Smooth muscle cell (in vitro differentiated cells): Measurements from ENCODE around the gene POU3F2. TPM values are rescaled to one million over a fixed set of nuclear protein-coding genes. Genes with fewer than 3 reads are reported as not detected.

Source experiments
- DNase-seq: peaks from one replicate; lab custom pipeline; 2025; ENCODE audit not compliant: unreplicated experiment; lab: John Stamatoyannopoulos, UW
- H2AFZ ChIP-seq: fragments of 200-600 bp; sonication (generic); 2 replicates; pipeline ENCODE4 v1.6.0; 2016; ENCODE audit warnings: antibody characterized with exemption, low read depth, mild to moderate bottlenecking
- H3F3A ChIP-seq: fragments of 200-600 bp; sonication (generic); 2 replicates; pipeline ENCODE4 v1.6.0; 2017; ENCODE audit warnings: antibody characterized with exemption, low read depth
- H3K27ac ChIP-seq: fragments of 200-600 bp; sonication (generic); 2 replicates; pipeline ENCODE4 v1.5.1; 2016; ENCODE audit warnings: low read depth, mild to moderate bottlenecking
- H3K27me3 ChIP-seq: fragments of 200-600 bp; sonication (generic); 2 replicates; pipeline ENCODE4 v1.6.1; 2016; ENCODE audit warnings: low read depth, mild to moderate bottlenecking
- H3K36me3 ChIP-seq: fragments of 200-600 bp; sonication (generic); 2 replicates; pipeline ENCODE4 v1.5.1; 2016; ENCODE audit warnings: low read depth
- H3K4me1 ChIP-seq: fragments of 200-600 bp; sonication (generic); 2 replicates; pipeline ENCODE4 v1.5.1; 2016; ENCODE audit warnings: low read depth
- H3K4me2 ChIP-seq: fragments of 200-600 bp; sonication (generic); 2 replicates; pipeline ENCODE4 v1.6.0; 2016; ENCODE audit warnings: mild to moderate bottlenecking
- H3K4me3 ChIP-seq: fragments of 200-600 bp; sonication (generic); 2 replicates; pipeline ENCODE4 v1.5.1; 2016; ENCODE audit warnings: mild to moderate bottlenecking
- H3K79me2 ChIP-seq: fragments of 200-600 bp; sonication (generic); 2 replicates; pipeline ENCODE4 v1.6.0; 2016; ENCODE audit warnings: low read depth, mild to moderate bottlenecking
- H3K9ac ChIP-seq: fragments of 200-600 bp; sonication (generic); 2 replicates; pipeline ENCODE4 v1.6.0; 2016; ENCODE audit warnings: low read depth
- H3K9me3 ChIP-seq: fragments of 200-600 bp; sonication (generic); replicated peaks from 2 replicates; pipeline ENCODE4 v1.5.1; 2016; ENCODE audit warnings: low read depth
- H4K20me1 ChIP-seq: fragments of 200-600 bp; sonication (generic); 2 replicates; pipeline ENCODE4 v1.6.0; 2016; ENCODE audit warnings: low read depth
- WGBS: methylation state at CpG from one replicate; pipeline ENCODE4 v1.1.7; 2016; ENCODE audit warnings: low lambda C conversion rate; 5-methylcytosine and 5-hydroxymethylcytosine counted together
- polyA plus RNA-seq: library from polyadenylated mRNA; unstranded; fragments of >200 nt; fragmentation: Nextera tagmentation; extraction: Ambion mirVana; gene quantifications from 2 replicates; pipeline ENCODE4 v1.2.1, GENCODE V29; 2016
- total RNA-seq: library from RNA; depleted of rRNA; stranded (reverse); fragments of >200 nt; gene quantifications from 2 replicates; pipeline ENCODE4 v1.2.3, GENCODE V29; 2014
- TF ChIP-seq, protein P1 (sequence below): fragments of 200-600 bp; sonication (generic); IDR thresholded peaks from 2 replicates; pipeline ENCODE4 v1.5.1; 2017; ENCODE audit warnings: borderline replicate concordance, mild to moderate bottlenecking, antibody characterized with exemption; ENCODE audit not compliant: insufficient read depth, poor library complexity, severe bottlenecking

POU3F2 gene
- total and polyA plus RNA-seq, 2 experiments from 2014 or later, result not detected

DNA sequence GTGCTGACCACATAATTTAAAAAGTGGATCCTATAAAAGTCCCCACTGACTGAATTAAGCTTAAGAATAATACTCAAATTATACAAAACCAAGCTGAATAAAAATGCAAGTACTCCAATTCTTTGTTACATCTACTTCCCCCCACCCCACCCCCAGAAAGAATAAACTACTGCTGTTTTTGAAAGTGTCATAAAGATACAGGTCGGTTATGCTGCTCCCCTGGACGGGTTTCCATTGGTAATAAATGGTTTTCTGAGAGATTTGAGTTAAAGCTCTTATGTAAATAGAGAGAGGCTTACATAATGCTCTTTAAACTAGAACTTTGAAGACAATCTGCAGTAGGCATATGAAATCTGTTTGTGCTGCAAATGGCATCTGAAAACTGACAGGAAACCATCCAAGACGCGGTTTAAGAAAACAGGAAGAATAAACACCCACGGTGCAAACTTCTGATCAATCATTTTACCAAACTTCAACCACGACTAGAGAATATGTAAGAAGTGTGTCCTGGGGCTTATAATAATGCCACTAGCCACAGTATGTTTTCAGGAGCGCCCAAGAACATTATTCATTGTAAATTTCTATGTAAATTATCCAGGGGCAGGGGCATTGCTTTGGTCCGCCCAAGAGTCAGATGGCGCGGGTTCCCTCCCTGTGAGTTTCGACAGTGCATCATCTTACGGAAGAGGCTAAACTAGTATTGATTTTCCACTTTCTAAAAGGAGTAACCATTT lies 10.8 kb upstream of the POU3F2 start:
- Histone ChIP-seq H3K9me3 (no peaks in the 10 kb centered on the region), H3K27me3 (peaks cover 77% of the 10 kb centered on the region), H4K20me1 (no peaks in the 10 kb centered on the region), H3K4me2 (peak overlapping the region; percentile 87), H3K36me3 (no peaks in the 10 kb centered on the region), H3K9ac (no peak overlapping the region), H3K4me3 (peak overlapping the region; percentile 47), H3K27ac (no peak overlapping the region), H3K4me1 (peaks cover 33% of the 10 kb centered on the region), H2AFZ (peak overlapping the region; percentile 72), H3F3A (no peaks in the 10 kb centered on the region), H3K79me2 (no peaks in the 10 kb centered on the region)
- 1% methylated on average over 12 of the region's 12 CpGs for WGBS
- DNase-seq, result no peak
- TF ChIP-seq, protein P1, sequence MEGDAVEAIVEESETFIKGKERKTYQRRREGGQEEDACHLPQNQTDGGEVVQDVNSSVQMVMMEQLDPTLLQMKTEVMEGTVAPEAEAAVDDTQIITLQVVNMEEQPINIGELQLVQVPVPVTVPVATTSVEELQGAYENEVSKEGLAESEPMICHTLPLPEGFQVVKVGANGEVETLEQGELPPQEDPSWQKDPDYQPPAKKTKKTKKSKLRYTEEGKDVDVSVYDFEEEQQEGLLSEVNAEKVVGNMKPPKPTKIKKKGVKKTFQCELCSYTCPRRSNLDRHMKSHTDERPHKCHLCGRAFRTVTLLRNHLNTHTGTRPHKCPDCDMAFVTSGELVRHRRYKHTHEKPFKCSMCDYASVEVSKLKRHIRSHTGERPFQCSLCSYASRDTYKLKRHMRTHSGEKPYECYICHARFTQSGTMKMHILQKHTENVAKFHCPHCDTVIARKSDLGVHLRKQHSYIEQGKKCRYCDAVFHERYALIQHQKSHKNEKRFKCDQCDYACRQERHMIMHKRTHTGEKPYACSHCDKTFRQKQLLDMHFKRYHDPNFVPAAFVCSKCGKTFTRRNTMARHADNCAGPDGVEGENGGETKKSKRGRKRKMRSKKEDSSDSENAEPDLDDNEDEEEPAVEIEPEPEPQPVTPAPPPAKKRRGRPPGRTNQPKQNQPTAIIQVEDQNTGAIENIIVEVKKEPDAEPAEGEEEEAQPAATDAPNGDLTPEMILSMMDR, result no peak

DNA sequence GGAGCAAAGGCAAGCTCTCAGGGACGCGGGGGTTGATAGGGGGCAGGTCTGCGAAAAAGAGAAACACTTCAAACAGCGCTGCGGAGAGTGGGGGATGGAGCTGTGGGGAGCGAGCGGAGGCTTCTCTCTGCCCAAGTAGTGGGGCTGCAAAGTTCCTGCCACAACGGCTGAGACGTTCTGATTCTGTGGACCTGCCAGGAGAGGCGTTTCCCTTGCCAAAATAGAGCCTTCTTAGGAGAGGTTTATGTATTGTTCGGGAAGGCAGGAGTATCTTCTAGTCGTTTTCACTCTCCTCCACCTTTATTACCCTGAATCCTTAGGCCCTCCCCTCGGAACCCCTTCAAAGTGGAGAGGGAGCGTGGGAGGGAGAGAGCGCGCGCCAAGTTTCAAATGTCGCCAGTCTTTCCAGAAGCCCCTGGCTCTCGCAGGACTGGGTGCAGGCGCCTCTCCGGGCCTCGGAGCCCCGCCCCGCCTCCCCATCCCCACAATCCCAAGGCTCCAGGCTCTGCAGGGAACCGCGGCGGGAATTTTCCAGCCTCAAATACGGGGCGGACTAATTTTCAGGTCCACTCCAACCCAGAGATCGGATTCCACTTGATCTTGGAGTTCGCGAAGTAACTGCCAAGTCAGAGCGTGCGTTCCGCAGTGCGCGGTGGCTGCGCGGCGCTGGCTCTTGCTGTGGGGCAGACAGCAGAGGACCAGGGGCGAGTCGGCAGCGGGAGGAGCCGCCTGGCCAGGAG lies 10.0 kb upstream of the POU3F2 start:
- Histone ChIP-seq H3K4me1 (peaks cover 33% of the 10 kb centered on the region), H3K4me3 (peak overlapping the region; percentile 47), H3K79me2 (no peaks in the 10 kb centered on the region), H3K27me3 (peaks cover 77% of the 10 kb centered on the region), H3F3A (no peaks in the 10 kb centered on the region), H3K9ac (no peak overlapping the region), H4K20me1 (no peaks in the 10 kb centered on the region), H3K27ac (no peak overlapping the region), H2AFZ (peak overlapping the region; percentile 72), H3K36me3 (no peaks in the 10 kb centered on the region), H3K4me2 (peak overlapping the region; percentile 87), H3K9me3 (no peaks in the 10 kb centered on the region)
- DNase-seq, result no peak
- TF ChIP-seq, protein P1, result no peak
- WGBS, result 1% methylated on average over 33 of the region's 44 CpGs

DNA sequence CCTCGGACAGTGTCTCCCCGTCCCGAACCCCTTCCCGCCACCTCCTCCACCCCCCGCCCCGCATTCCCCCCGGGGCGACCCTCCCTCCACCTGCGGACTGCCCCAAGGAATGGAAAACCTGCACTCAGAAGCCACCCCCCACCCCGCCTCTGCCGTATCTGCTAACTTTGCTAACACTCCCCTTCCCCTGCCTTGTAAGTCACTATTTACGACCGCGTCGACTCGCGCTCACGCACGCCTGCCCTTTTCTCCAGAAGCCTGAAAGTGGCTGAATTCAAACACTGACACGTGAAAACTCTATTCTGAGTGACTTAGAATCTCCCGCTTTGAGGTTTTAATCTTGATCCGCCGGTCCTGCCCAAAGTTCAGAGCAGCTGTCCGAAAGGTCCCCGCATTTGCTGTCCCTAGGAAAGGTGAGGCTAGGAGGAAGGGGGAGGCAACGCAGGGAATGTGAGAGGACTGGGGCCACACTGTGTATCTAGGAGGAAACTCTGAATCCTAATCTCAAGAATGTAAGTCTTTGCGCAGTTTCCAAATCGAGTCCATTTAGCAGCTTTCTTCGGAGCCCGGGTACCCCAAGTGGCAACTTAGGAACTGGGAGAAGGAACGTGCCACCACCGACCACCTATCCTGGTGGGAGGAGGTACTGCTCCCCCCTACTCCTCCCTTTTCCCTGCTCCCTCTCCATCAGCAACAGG lies 9.3 kb upstream of the POU3F2 start:
- Histone ChIP-seq H3K4me2 (peak overlapping the region; percentile 87), H3K9ac (no peak overlapping the region), H3K4me1 (peaks cover 33% of the 10 kb centered on the region), H3K79me2 (no peaks in the 10 kb centered on the region), H3K27ac (no peak overlapping the region), H3K4me3 (peak overlapping the region; percentile 47), H2AFZ (no peak overlapping the region), H3K27me3 (peaks cover 79% of the 10 kb centered on the region), H3K36me3 (no peaks in the 10 kb centered on the region), H3F3A (no peaks in the 10 kb centered on the region), H4K20me1 (no peaks in the 10 kb centered on the region), H3K9me3 (no peaks in the 10 kb centered on the region)
- WGBS, result 2% methylated on average over 23 of the region's 32 CpGs
- DNase-seq, result no peak
- TF ChIP-seq, protein P1, result no peak
